Suprapubic skin (tissue), 3 donors: Measurements from ENCODE around the gene NSUN3.

Source experiments
- EP300 ChIP-seq: sonication (generic); formaldehyde crosslinking; IDR thresholded peaks from one replicate; pipeline ENCODE4 v1.6.1; 2017; ENCODE audit warnings: antibody characterized with exemption
- POLR2A ChIP-seq, 2 donors: fragments of 450-650 bp; IDR thresholded peaks; one replicate each; pipeline ENCODE4 v1.6.1; 2017; ENCODE audit warnings: antibody characterized with exemption in 2 of 2, mild to moderate bottlenecking in 2 of 2, moderate library complexity in 2 of 2
- TF ChIP-seq, protein P1 (sequence below), 2 donors: fragments of 200-600 bp in 1 of 2; fragments of 450-650 bp in 1 of 2; sonication (generic) in 1 of 2; IDR thresholded peaks; one replicate each; pipeline ENCODE4 v1.5.1; 2016 to 2019; ENCODE audit warnings: antibody characterized with exemption in 2 of 2, mild to moderate bottlenecking in 1 of 2, moderate library complexity in 1 of 2

DNA sequence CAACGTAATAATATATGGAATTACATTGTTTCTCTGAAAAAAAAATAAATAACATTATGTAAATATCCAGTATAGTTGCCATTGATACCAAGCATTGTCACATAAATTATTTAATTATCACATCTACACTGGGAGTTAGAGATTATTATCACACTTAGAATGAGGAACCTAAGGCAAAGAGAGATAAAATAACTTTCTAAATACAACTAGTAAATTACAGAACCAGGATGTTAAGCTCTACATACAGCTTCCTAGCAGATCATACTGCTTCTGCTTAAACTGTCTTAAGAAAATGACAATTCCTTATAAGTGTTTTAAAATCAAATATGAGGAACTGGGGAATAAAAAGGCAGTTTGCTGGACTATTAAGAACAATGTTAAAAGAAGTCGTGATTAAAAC lies 104.5 kb downstream of the NSUN3 start:
- TF ChIP-seq, protein P1, sequence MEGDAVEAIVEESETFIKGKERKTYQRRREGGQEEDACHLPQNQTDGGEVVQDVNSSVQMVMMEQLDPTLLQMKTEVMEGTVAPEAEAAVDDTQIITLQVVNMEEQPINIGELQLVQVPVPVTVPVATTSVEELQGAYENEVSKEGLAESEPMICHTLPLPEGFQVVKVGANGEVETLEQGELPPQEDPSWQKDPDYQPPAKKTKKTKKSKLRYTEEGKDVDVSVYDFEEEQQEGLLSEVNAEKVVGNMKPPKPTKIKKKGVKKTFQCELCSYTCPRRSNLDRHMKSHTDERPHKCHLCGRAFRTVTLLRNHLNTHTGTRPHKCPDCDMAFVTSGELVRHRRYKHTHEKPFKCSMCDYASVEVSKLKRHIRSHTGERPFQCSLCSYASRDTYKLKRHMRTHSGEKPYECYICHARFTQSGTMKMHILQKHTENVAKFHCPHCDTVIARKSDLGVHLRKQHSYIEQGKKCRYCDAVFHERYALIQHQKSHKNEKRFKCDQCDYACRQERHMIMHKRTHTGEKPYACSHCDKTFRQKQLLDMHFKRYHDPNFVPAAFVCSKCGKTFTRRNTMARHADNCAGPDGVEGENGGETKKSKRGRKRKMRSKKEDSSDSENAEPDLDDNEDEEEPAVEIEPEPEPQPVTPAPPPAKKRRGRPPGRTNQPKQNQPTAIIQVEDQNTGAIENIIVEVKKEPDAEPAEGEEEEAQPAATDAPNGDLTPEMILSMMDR (IDR thresholded peaks at IDR 0.05), result no peak
- no peak for TF ChIP-seq POLR2A (IDR thresholded peaks at IDR 0.05)
- TF ChIP-seq EP300, result no peak
